Stimulated activated CD8-positive, alpha-beta memory T cell treated with anti-CD3 and anti-CD28 coated beads, Interleukin-7, amount 100 ng/mL, for 1 hour (primary cell): ENCODE results near the gene BRAF.
"Not testable (repeated sequence)": the region's sequence is repeated elsewhere in the genome, so short reads cannot be mapped to it uniquely, and the experiment has no call there.

Experiments used
- DNase-seq, 2 donors: peaks; one replicate each; pipeline ENCODE4 v3.0.0-alpha.2; 2020; ENCODE audit warnings: low read depth in 2 of 2

BRAF gene

GRCh38 chr7:140924821-140925421 lies at the start of gene BRAF:
Gene BRAF, minus strand, starts transcription at chr7:140924929. Its CDS starts 226 bp downstream, at chr7:140924703.
- peak; percentile 91 to 92 for DNase-seq

GRCh38 chr7:140972876-140973829 lies 48.4 kb upstream of the BRAF start:
- DNase-seq, result no peak

- DNase-seq, result no peak
These were observed 47.6 kb upstream of the BRAF start for GRCh38 chr7:140972344-140972743.

- no peak for DNase-seq
These were observed 42.7 kb upstream of the BRAF start for GRCh38 chr7:140967438-140967837.

GRCh38 chr7:140966561-140967233 lies 42.0 kb upstream of the BRAF start:
- DNase-seq, result no peak

GRCh38 chr7:140961117-140961516 lies 36.4 kb upstream of the BRAF start:
- no peak for DNase-seq

- not testable (repeated sequence) for DNase-seq
These were observed 32.3 kb upstream of the BRAF start for GRCh38 chr7:140956997-140957396.

GRCh38 chr7:140945940-140946339 lies 21.2 kb upstream of the BRAF start:
- no peak for DNase-seq

- not testable (repeated sequence) for DNase-seq
These were observed 17.5 kb upstream of the BRAF start for GRCh38 chr7:140942242-140942641.

- DNase-seq, result no peak
These were observed 16.2 kb upstream of the BRAF start for GRCh38 chr7:140940898-140941297.

- no peak for DNase-seq
These were observed 13.1 kb upstream of the BRAF start for GRCh38 chr7:140937702-140938264.

GRCh38 chr7:140928491-140929309 lies 4.0 kb upstream of the BRAF start:
- DNase-seq, result no peak

GRCh38 chr7:140927945-140928344 lies 3.2 kb upstream of the BRAF start:
- DNase-seq, result not testable (repeated sequence)

- no peak for DNase-seq
These were observed 2.6 kb upstream of the BRAF start for GRCh38 chr7:140927351-140927750.

- no peak for DNase-seq
These were observed 1.5 kb upstream of the BRAF start for GRCh38 chr7:140926021-140926817.

- peak; percentile 44 to 65 for DNase-seq
These were observed 509 bp downstream of the BRAF start for GRCh38 chr7:140924019-140924820.

GRCh38 chr7:140923358-140924006 lies 1.2 kb downstream of the BRAF start:
- DNase-seq, result no peak

- no peak for DNase-seq
These were observed 1.9 kb downstream of the BRAF start for GRCh38 chr7:140922741-140923345.

- DNase-seq, result no peak
These were observed 4.0 kb downstream of the BRAF start for GRCh38 chr7:140920745-140921144.
